GM23338 (cell line): ENCODE measurements around the gene NMNAT1. TPM values are rescaled to one million over a fixed set of nuclear protein-coding genes. Genes with fewer than 3 reads are reported as not detected.
"Not testable (repeated sequence)": the region's sequence is repeated elsewhere in the genome, so short reads cannot be mapped to it uniquely, and the experiment has no call there.

Experiments
- ATAC-seq: fragments of 200-7000 bp; cut with Tn5 transposase; 3 replicates; pipeline ENCODE4 v1.9.1; 2020
- DNase-seq: peaks from one replicate; pipeline ENCODE4 v3.0.0-alpha.2; 2015; ENCODE audit warnings: low spot score
- H2AFZ ChIP-seq: fragments of 200-600 bp; sonication (generic); 2 replicates; pipeline ENCODE4 v1.8.0; 2016; ENCODE audit warnings: antibody characterized with exemption, mild to moderate bottlenecking, moderate library complexity
- H3F3A ChIP-seq: fragments of 200-600 bp; sonication (generic); replicated peaks from 2 replicates; pipeline ENCODE4 v1.8.0; 2017; ENCODE audit warnings: antibody characterized with exemption, mixed run types, low read depth
- H3K27ac ChIP-seq: fragments of 200-600 bp; sonication (generic); 2 replicates; pipeline ENCODE4 v1.6.1; 2016; ENCODE audit warnings: low read depth
- H3K27me3 ChIP-seq: fragments of 200-600 bp; sonication (generic); 2 replicates; pipeline ENCODE4 v1.8.0; 2016; ENCODE audit warnings: mild to moderate bottlenecking, mixed run types, moderate library complexity; ENCODE audit not compliant: insufficient read depth
- H3K36me3 ChIP-seq: fragments of 200-600 bp; sonication (generic); 2 replicates; pipeline ENCODE4 v1.8.0; 2016; ENCODE audit warnings: mild to moderate bottlenecking; ENCODE audit not compliant: insufficient read depth
- H3K4me1 ChIP-seq: fragments of 200-600 bp; sonication (generic); 2 replicates; pipeline ENCODE4 v1.8.0; 2016; ENCODE audit warnings: mild to moderate bottlenecking, moderate library complexity; ENCODE audit not compliant: insufficient read depth
- H3K4me2 ChIP-seq: fragments of 200-600 bp; sonication (generic); 2 replicates; pipeline ENCODE4 v1.7.1; 2017; ENCODE audit warnings: mixed run types
- H3K4me3 ChIP-seq: fragments of 200-600 bp; sonication (generic); 2 replicates; pipeline ENCODE4 v1.6.1; 2016; ENCODE audit warnings: mixed run types
- H3K79me2 ChIP-seq: fragments of 200-600 bp; sonication (generic); replicated peaks from 2 replicates; pipeline ENCODE4 v1.8.0; 2017; ENCODE audit warnings: mild to moderate bottlenecking; ENCODE audit not compliant: insufficient read depth
- H3K9me2 ChIP-seq: fragments of 200-600 bp; sonication (generic); 2 replicates; pipeline ENCODE4 v1.8.0; 2017; ENCODE audit not compliant: insufficient read depth
- H4K20me1 ChIP-seq: fragments of 200-600 bp; sonication (generic); replicated peaks from 2 replicates; pipeline ENCODE4 v1.8.0; 2017; ENCODE audit warnings: mild to moderate bottlenecking; ENCODE audit not compliant: insufficient read depth
- H3K27ac Mint-ChIP-seq: 2 replicates; pipeline ENCODE4 v1.8.0; 2020; ENCODE audit warnings: inconsistent platforms, mild to moderate bottlenecking, moderate library complexity, mixed read lengths
- H3K27me3 Mint-ChIP-seq: 3 replicates; pipeline ENCODE4 v1.8.0; 2022; ENCODE audit warnings: low read depth, mild to moderate bottlenecking, moderate library complexity, mixed read lengths, inconsistent platforms; ENCODE audit not compliant: insufficient read depth, poor library complexity
- H3K36me3 Mint-ChIP-seq: 3 replicates; pipeline ENCODE4 v1.8.0; 2021; ENCODE audit warnings: low read depth, mild to moderate bottlenecking, inconsistent platforms, moderate library complexity, mixed read lengths
- H3K4me1 Mint-ChIP-seq: 3 replicates; pipeline ENCODE4 v1.8.0; 2020; ENCODE audit warnings: mild to moderate bottlenecking, inconsistent platforms, mixed read lengths
- H3K4me3 Mint-ChIP-seq: 3 replicates; pipeline ENCODE4 v1.8.0; 2021; ENCODE audit warnings: moderate library complexity, mild to moderate bottlenecking, inconsistent platforms, mixed read lengths
- H3K9me3 Mint-ChIP-seq: 3 replicates; pipeline ENCODE4 v1.8.0; 2020; ENCODE audit warnings: moderate library complexity, mild to moderate bottlenecking, inconsistent platforms, mixed read lengths
- CREB1 ChIP-seq: fragments of 250-450 bp; sonication (Bioruptor Pico); IDR thresholded peaks from 2 replicates; pipeline ENCODE4 v1.5.0; 2020; ENCODE audit warnings: low read depth, mild to moderate bottlenecking, moderate library complexity
- CTCF ChIP-seq, 2 experiments: fragments of 200-600 bp in 1 of 2; sonication (generic) in 1 of 2; conservative IDR thresholded peaks; 2 replicates each; pipeline versions ENCODE4 v1.5.1 to v1.6.1; 2016 to 2017; ENCODE audit warnings: antibody characterized with exemption in 2 of 2, low read depth in 2 of 2, mild to moderate bottlenecking in 2 of 2, moderate library complexity in 1 of 2
- JUNB ChIP-seq: IDR thresholded peaks from one replicate; pipeline ENCODE4 v1.6.1; 2016; ENCODE audit warnings: antibody characterized with exemption; ENCODE audit not compliant: unreplicated experiment
- polyA plus RNA-seq: library from polyadenylated mRNA; unstranded; fragments of >200 nt; fragmentation: Nextera tagmentation; extraction: Ambion mirVana; gene quantifications from 2 replicates; pipeline ENCODE4 v1.2.1, GENCODE V29; 2016
- total RNA-seq: library from RNA; depleted of rRNA; stranded (reverse); fragments of >200 nt; shearing (Covaris generic); gene quantifications from 2 replicates; pipeline ENCODE4 v1.2.3, GENCODE V29; 2014
- TF ChIP-seq, protein P1 (sequence below): fragments of 250-450 bp; sonication (Bioruptor Pico); IDR thresholded peaks from 2 replicates; pipeline ENCODE4 v1.5.0; 2020; ENCODE audit warnings: mild to moderate bottlenecking, moderate library complexity

The NMNAT1 gene
- total and polyA plus RNA-seq, 2 experiments from 2014 or later: 2.5 to 3.9 TPM

GRCh38 chr1:10001016-10001665 is 57.9 kb downstream of the NMNAT1 start:
- Histone ChIP-seq H2AFZ (no peak overlapping the region), H3K27me3 (peaks cover 34% of the 10 kb centered on the region), H3K4me1 (no peaks in the 10 kb centered on the region), H3K36me3 (no peaks in the 10 kb centered on the region), H3F3A (peaks cover 9% of the 10 kb centered on the region; the same call in 1 of the 2 replicates), H4K20me1 (no peaks in the 10 kb centered on the region), H3K27ac (no peak overlapping the region), H3K4me3 (no peak overlapping the region), H3K4me2 (no peak overlapping the region), H3K79me2 (no peaks in the 10 kb centered on the region), H3K9me2 (no peaks in the 10 kb centered on the region)
- no peak for TF ChIP-seq CREB1
- TF ChIP-seq CTCF (conservative IDR thresholded peaks at IDR 0.05; ENCODE audit: low read depth in 2 of 2): no peak
- Mint-ChIP-seq H3K9me3 (no peaks in the 10 kb centered on the region; the same call in 1 of the 3 replicates), H3K27me3 (peaks cover 30% of the 10 kb centered on the region), H3K36me3 (no peaks in the 10 kb centered on the region; the same call in 2 of the 3 replicates), H3K4me1 (peaks cover 5% of the 10 kb centered on the region; the same call in 2 of the 3 replicates), H3K27ac (no peak overlapping the region), H3K4me3 (no peak overlapping the region)
- DNase-seq (no peak), ATAC-seq (no peak)

GRCh38 chr1:10005248-10005647 is 62.0 kb downstream of the NMNAT1 start:
- H3K4me2 ChIP-seq, ATAC-seq, H3K4me3 ChIP-seq, DNase-seq, H3K4me3 Mint-ChIP-seq, H2AFZ ChIP-seq, H3K36me3 Mint-ChIP-seq, H3K36me3 ChIP-seq, H3K27me3 ChIP-seq, H3K27ac ChIP-seq, H3K27ac Mint-ChIP-seq, H3K4me1 Mint-ChIP-seq, H3K9me2 ChIP-seq, H3F3A ChIP-seq, H3K79me2 ChIP-seq, H4K20me1 ChIP-seq, H3K4me1 ChIP-seq, H3K9me3 Mint-ChIP-seq, H3K27me3 Mint-ChIP-seq: not testable (repeated sequence)

DNA sequence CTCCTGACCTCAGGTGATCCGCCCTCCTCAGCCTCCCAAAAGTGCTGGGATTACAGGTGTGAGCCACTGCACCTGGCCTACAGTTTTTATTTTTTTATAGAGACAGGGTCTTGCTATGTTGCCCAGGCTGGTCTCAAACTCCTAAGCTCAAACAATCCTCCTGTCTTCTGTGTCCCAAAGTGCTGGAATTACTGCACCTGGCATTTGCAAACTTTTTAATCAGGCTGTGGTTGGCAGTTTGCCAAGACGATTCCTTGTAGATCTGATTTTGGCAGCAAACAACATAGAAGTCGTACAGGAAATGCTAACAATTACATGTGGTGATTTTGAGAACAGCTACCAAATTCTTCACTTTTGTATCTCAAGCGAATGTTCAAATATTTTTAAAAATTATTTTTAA is 63.9 kb downstream of the NMNAT1 start:
- H4K20me1 ChIP-seq: no peaks in the 10 kb centered on the region
- H3F3A ChIP-seq: no peaks in the 10 kb centered on the region
- Mint-ChIP-seq H3K4me3 (no peak overlapping the region), H3K27ac (no peak overlapping the region), H3K9me3 (no peaks in the 10 kb centered on the region), H3K27me3 (no peaks in the 10 kb centered on the region), H3K4me1 (no peaks in the 10 kb centered on the region), H3K36me3 (no peaks in the 10 kb centered on the region)
- H3K79me2 ChIP-seq: no peaks in the 10 kb centered on the region
- no peak overlapping the region for H3K4me2 ChIP-seq
- no peaks in the 10 kb centered on the region for H3K36me3 ChIP-seq
- H2AFZ ChIP-seq: no peak overlapping the region
- no peak overlapping the region for H3K27ac ChIP-seq
- DNase-seq: no peak
- no peak for ATAC-seq
- H3K27me3 ChIP-seq: no peaks in the 10 kb centered on the region
- no peaks in the 10 kb centered on the region for H3K9me2 ChIP-seq
- no peak overlapping the region for H3K4me3 ChIP-seq
- H3K4me1 ChIP-seq: no peaks in the 10 kb centered on the region
- no peak for TF ChIP-seq JUNB
- TF ChIP-seq, protein P1, sequence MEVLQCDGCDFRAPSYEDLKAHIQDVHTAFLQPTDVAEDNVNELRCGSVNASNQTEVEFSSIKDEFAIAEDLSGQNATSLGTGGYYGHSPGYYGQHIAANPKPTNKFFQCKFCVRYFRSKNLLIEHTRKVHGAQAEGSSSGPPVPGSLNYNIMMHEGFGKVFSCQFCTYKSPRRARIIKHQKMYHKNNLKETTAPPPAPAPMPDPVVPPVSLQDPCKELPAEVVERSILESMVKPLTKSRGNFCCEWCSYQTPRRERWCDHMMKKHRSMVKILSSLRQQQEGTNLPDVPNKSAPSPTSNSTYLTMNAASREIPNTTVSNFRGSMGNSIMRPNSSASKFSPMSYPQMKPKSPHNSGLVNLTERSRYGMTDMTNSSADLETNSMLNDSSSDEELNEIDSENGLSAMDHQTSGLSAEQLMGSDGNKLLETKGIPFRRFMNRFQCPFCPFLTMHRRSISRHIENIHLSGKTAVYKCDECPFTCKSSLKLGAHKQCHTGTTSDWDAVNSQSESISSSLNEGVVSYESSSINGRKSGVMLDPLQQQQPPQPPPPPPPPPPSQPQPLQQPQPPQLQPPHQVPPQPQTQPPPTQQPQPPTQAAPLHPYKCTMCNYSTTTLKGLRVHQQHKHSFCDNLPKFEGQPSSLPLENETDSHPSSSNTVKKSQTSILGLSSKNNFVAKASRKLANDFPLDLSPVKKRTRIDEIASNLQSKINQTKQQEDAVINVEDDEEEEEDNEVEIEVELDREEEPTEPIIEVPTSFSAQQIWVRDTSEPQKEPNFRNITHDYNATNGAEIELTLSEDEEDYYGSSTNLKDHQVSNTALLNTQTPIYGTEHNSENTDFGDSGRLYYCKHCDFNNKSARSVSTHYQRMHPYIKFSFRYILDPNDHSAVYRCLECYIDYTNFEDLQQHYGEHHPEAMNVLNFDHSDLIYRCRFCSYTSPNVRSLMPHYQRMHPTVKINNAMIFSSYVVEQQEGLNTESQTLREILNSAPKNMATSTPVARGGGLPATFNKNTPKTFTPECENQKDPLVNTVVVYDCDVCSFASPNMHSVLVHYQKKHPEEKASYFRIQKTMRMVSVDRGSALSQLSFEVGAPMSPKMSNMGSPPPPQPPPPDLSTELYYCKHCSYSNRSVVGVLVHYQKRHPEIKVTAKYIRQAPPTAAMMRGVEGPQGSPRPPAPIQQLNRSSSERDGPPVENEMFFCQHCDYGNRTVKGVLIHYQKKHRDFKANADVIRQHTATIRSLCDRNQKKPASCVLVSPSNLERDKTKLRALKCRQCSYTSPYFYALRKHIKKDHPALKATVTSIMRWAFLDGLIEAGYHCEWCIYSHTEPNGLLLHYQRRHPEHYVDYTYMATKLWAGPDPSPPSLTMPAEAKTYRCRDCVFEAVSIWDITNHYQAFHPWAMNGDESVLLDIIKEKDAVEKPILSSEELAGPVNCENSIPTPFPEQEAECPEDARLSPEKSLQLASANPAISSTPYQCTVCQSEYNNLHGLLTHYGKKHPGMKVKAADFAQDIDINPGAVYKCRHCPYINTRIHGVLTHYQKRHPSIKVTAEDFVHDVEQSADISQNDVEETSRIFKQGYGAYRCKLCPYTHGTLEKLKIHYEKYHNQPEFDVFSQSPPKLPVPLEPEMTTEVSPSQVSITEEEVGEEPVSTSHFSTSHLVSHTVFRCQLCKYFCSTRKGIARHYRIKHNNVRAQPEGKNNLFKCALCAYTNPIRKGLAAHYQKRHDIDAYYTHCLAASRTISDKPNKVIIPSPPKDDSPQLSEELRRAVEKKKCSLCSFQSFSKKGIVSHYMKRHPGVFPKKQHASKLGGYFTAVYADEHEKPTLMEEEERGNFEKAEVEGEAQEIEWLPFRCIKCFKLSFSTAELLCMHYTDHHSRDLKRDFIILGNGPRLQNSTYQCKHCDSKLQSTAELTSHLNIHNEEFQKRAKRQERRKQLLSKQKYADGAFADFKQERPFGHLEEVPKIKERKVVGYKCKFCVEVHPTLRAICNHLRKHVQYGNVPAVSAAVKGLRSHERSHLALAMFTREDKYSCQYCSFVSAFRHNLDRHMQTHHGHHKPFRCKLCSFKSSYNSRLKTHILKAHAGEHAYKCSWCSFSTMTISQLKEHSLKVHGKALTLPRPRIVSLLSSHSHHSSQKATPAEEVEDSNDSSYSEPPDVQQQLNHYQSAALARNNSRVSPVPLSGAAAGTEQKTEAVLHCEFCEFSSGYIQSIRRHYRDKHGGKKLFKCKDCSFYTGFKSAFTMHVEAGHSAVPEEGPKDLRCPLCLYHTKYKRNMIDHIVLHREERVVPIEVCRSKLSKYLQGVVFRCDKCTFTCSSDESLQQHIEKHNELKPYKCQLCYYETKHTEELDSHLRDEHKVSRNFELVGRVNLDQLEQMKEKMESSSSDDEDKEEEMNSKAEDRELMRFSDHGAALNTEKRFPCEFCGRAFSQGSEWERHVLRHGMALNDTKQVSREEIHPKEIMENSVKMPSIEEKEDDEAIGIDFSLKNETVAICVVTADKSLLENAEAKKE (CRISPR knock-in tag): no peak
- no peak for TF ChIP-seq CTCF (conservative IDR thresholded peaks at IDR 0.05; ENCODE audit: low read depth in 2 of 2)
